ENCODE results near the gene SCIN. TPM values are rescaled to one million over a fixed set of nuclear protein-coding genes. Genes with fewer than 3 reads are reported as not detected.

The SCIN gene
- total RNA-seq, 1 donor from 2014 or later, result 3.9 TPM

- H3K27me3 Mint-ChIP-seq, result no peaks in the 10 kb centered on the region
- H3K27ac Mint-ChIP-seq, result no peak overlapping the region
- H3K4me3 Mint-ChIP-seq, result peak overlapping the region; percentile 9
- H3K9me3 Mint-ChIP-seq, result no peaks in the 10 kb centered on the region
- no peak for DNase-seq (ENCODE audit: extremely low spot score, unreplicated experiment)
- no peak for TF ChIP-seq CTCF (conservative IDR thresholded peaks at IDR 0.05)
- peaks cover 6% of the 10 kb centered on the region for H3K36me3 Mint-ChIP-seq
- H3K4me1 Mint-ChIP-seq (ENCODE audit: unreplicated experiment), result peaks cover 28% of the 10 kb centered on the region
These were observed 122.1 kb downstream of the SCIN start for GRCh38 chr7:12692479-12693259.

- peaks cover 17% of the 10 kb centered on the region for H3K4me1 Mint-ChIP-seq (ENCODE audit: unreplicated experiment)
- no peak for TF ChIP-seq CTCF (conservative IDR thresholded peaks at IDR 0.05)
- no peaks in the 10 kb centered on the region for H3K27me3 Mint-ChIP-seq
- H3K36me3 Mint-ChIP-seq, result peaks cover 12% of the 10 kb centered on the region
- H3K27ac Mint-ChIP-seq, result no peak overlapping the region
- DNase-seq (ENCODE audit: extremely low spot score, unreplicated experiment), result no peak
- no peaks in the 10 kb centered on the region for H3K9me3 Mint-ChIP-seq
- H3K4me3 Mint-ChIP-seq, result no peak overlapping the region
These were observed 124.3 kb downstream of the SCIN start for GRCh38 chr7:12694817-12695216.

GRCh38 chr7:12695965-12696364 is 125.4 kb downstream of the SCIN start:
- Mint-ChIP-seq H3K4me3 (no peak overlapping the region), H3K27me3 (no peaks in the 10 kb centered on the region), H3K9me3 (no peaks in the 10 kb centered on the region), H3K27ac (no peak overlapping the region), H3K36me3 (peaks cover 12% of the 10 kb centered on the region), H3K4me1 (ENCODE audit: unreplicated experiment) (peaks cover 12% of the 10 kb centered on the region)
- DNase-seq (ENCODE audit: extremely low spot score, unreplicated experiment), result no peak
- TF ChIP-seq CTCF (conservative IDR thresholded peaks at IDR 0.05), result no peak

- Mint-ChIP-seq H3K27ac (no peak overlapping the region), H3K9me3 (no peaks in the 10 kb centered on the region), H3K4me3 (no peak overlapping the region), H3K4me1 (ENCODE audit: unreplicated experiment) (peaks cover 6% of the 10 kb centered on the region), H3K36me3 (peaks cover 11% of the 10 kb centered on the region), H3K27me3 (no peaks in the 10 kb centered on the region)
- no peak for TF ChIP-seq CTCF (conservative IDR thresholded peaks at IDR 0.05)
- no peak for DNase-seq (ENCODE audit: extremely low spot score, unreplicated experiment)
These were observed 128.8 kb downstream of the SCIN start for GRCh38 chr7:12699299-12699698.

- no peaks in the 10 kb centered on the region for H3K27me3 Mint-ChIP-seq
- no peak overlapping the region for H3K27ac Mint-ChIP-seq
- no peaks in the 10 kb centered on the region for H3K9me3 Mint-ChIP-seq
- H3K36me3 Mint-ChIP-seq, result peaks cover 11% of the 10 kb centered on the region
- no peak for TF ChIP-seq CTCF (conservative IDR thresholded peaks at IDR 0.05)
- H3K4me1 Mint-ChIP-seq (ENCODE audit: unreplicated experiment), result peaks cover under 1% of the 10 kb centered on the region
- DNase-seq (ENCODE audit: extremely low spot score, unreplicated experiment), result no peak
- H3K4me3 Mint-ChIP-seq, result no peak overlapping the region
These were observed 130.9 kb downstream of the SCIN start for GRCh38 chr7:12701433-12701832.

Measured in type B pancreatic cell (in vitro differentiated cells).